Retinal pigment epithelial cell (primary cell): ENCODE measurements around the gene LOXHD1.

Source experiments
- DNase-seq: peaks from one replicate; pipeline ENCODE4 v3.0.0-alpha.2; 2010; ENCODE audit warnings: low read depth
- H3K4me3 ChIP-seq: 2 replicates; pipeline ENCODE4 v1.5.1; 2011; ENCODE audit warnings: mild to moderate bottlenecking, low read length, control low read depth, moderate library complexity
- CTCF ChIP-seq: conservative IDR thresholded peaks from 2 replicates; pipeline ENCODE4 v1.5.1; 2011; ENCODE audit warnings: low read depth, low read length, control low read depth, inconsistent platforms

Gene LOXHD1

GRCh38 chr18:46565256-46565655 lies 91.8 kb downstream of the LOXHD1 start:
- no peak for TF ChIP-seq CTCF
- DNase-seq, result no peak
- no peak overlapping the region for H3K4me3 ChIP-seq

GRCh38 chr18:46563317-46563716 lies 93.7 kb downstream of the LOXHD1 start:
- no peak for TF ChIP-seq CTCF
- no peak for DNase-seq

GRCh38 chr18:46562674-46563192 lies 94.3 kb downstream of the LOXHD1 start:
- DNase-seq, result no peak
- no peak for TF ChIP-seq CTCF
- H3K4me3 ChIP-seq, result no peak overlapping the region

More at GRCh38 chr18:46563317-46563716, 93.7 kb downstream of the LOXHD1 start:
- no peak overlapping the region for H3K4me3 ChIP-seq

GRCh38 chr18:46560671-46561045 lies 96.4 kb downstream of the LOXHD1 start:
- no peak for TF ChIP-seq CTCF
- H3K4me3 ChIP-seq, result no peak overlapping the region
- DNase-seq, result no peak

GRCh38 chr18:46559946-46560670 lies 96.9 kb downstream of the LOXHD1 start:
- no peak for TF ChIP-seq CTCF
- no peak overlapping the region for H3K4me3 ChIP-seq
- no peak for DNase-seq

- no peak overlapping the region for H3K4me3 ChIP-seq
- no peak for TF ChIP-seq CTCF
- DNase-seq, result no peak
Measured at GRCh38 chr18:46559296-46559695, 97.7 kb downstream of the LOXHD1 start.

- no peak overlapping the region for H3K4me3 ChIP-seq
- TF ChIP-seq CTCF, result no peak
- no peak for DNase-seq
Measured at GRCh38 chr18:46556590-46557206, 100.3 kb downstream of the LOXHD1 start.
